ENCODE measurements around the gene CAPN15. TPM values are rescaled to one million over a fixed set of nuclear protein-coding genes. Genes with fewer than 3 reads are reported as not detected.

CAPN15 gene
- total and polyA plus RNA-seq, 4 donors: 14.4 to 64.1 (median 38.9) TPM

- Histone ChIP-seq H3K9ac (ENCODE audit: insufficient read depth in 1 of 2, low read length in 2 of 2) (peak within 1 kb of the TSS; percentile 63 to 71), H3K4me1 (ENCODE audit: control insufficient read depth in 5 of 5, insufficient read depth in 5 of 5, low read length in 5 of 5) (peaks cover 0 to 53% (median 25%) of the 10 kb centered on the region in 5 donors), H3K27me3 (ENCODE audit: control insufficient read depth in 3 of 3, insufficient read depth in 3 of 3, low read length in 2 of 3) (no peaks in the 10 kb centered on the region), H3K36me3 (ENCODE audit: control insufficient read depth in 4 of 4, insufficient read depth in 4 of 4, low read length in 4 of 4) (peaks cover 0 to 4% (median 0%) of the 10 kb centered on the region in 4 donors), H3K27ac (ENCODE audit: low read depth in 1 of 2, low read length in 1 of 2) (peak within 1 kb of the TSS; percentile 94 to 99), H3K4me3 (peak within 1 kb of the TSS; percentile 84), H3K9me3 (ENCODE audit: control insufficient read depth in 4 of 4, insufficient read depth in 3 of 4, low read length in 3 of 4) (no peaks in the 10 kb centered on the region)
- peak; percentile 98 to 99 (median 99) for DNase-seq
- peak; percentile 6 for TF ChIP-seq CTCF (IDR thresholded peaks at IDR 0.05; ENCODE audit: control extremely low read depth, extremely low read depth)
- WGBS, 2 donors: 0 to 1% methylated on average over 40 to 67 of the region's 67 CpGs
- ATAC-seq (ENCODE audit: insufficient read depth, low FRiP score): peak; percentile 87
Observed at GRCh38 chr16:589658-590187, 62.2 kb downstream of the CAPN15 start, which contains the start of gene RAB40C. Gene RAB40C, plus strand, starts transcription at chr16:590066. Its CDS starts 226 bp downstream, at chr16:590292.

- no peak for ATAC-seq (ENCODE audit: insufficient read depth, low FRiP score)
- WGBS, 2 donors: 0 to 1% methylated on average over 58 to 71 of the region's 71 CpGs
- peak overlapping the region in 1 of 2 donors; percentile 71 for H3K9ac ChIP-seq (ENCODE audit: insufficient read depth in 1 of 2, low read length in 2 of 2)
Observed at GRCh38 chr16:590188-590814, 62.8 kb downstream of the CAPN15 start.

GRCh38 chr16:590815-591200, 63.3 kb downstream of the CAPN15 start:
- Histone ChIP-seq H3K9me3 (ENCODE audit: control insufficient read depth in 4 of 4, insufficient read depth in 3 of 4, low read length in 3 of 4) (no peaks in the 10 kb centered on the region), H3K9ac (ENCODE audit: insufficient read depth in 1 of 2, low read length in 2 of 2) (peak overlapping the region in 1 of 2 donors; percentile 71), H3K4me3 (peak overlapping the region; percentile 71), H3K27ac (ENCODE audit: low read depth in 1 of 2, low read length in 1 of 2) (peak overlapping the region in 1 of 2 donors; percentile 92), H3K27me3 (ENCODE audit: control insufficient read depth in 3 of 3, insufficient read depth in 3 of 3, low read length in 2 of 3) (no peaks in the 10 kb centered on the region), H3K4me1 (ENCODE audit: control insufficient read depth in 5 of 5, insufficient read depth in 5 of 5, low read length in 5 of 5) (peaks cover 0 to 53% (median 21%) of the 10 kb centered on the region in 5 donors), H3K36me3 (ENCODE audit: control insufficient read depth in 4 of 4, insufficient read depth in 4 of 4, low read length in 4 of 4) (peaks cover 0 to 4% (median 0%) of the 10 kb centered on the region in 4 donors)
- no peak for TF ChIP-seq CTCF (IDR thresholded peaks at IDR 0.05; ENCODE audit: control extremely low read depth, extremely low read depth)
- WGBS, 2 donors: 41 to 62% methylated on average over 10 of the region's 10 CpGs
- ATAC-seq (ENCODE audit: insufficient read depth, low FRiP score) (no peak), DNase-seq (no peak)

More at GRCh38 chr16:590188-590814, 62.8 kb downstream of the CAPN15 start:
- Histone ChIP-seq H3K4me1 (ENCODE audit: control insufficient read depth in 5 of 5, insufficient read depth in 5 of 5, low read length in 5 of 5) (peaks cover 0 to 53% (median 25%) of the 10 kb centered on the region in 5 donors), H3K27ac (ENCODE audit: low read depth in 1 of 2, low read length in 1 of 2) (peak overlapping the region; percentile 73 to 92), H3K9me3 (ENCODE audit: control insufficient read depth in 4 of 4, insufficient read depth in 3 of 4, low read length in 3 of 4) (no peaks in the 10 kb centered on the region), H3K36me3 (ENCODE audit: control insufficient read depth in 4 of 4, insufficient read depth in 4 of 4, low read length in 4 of 4) (peaks cover 0 to 4% (median 0%) of the 10 kb centered on the region in 4 donors), H3K4me3 (peak overlapping the region; percentile 71), H3K27me3 (ENCODE audit: control insufficient read depth in 3 of 3, insufficient read depth in 3 of 3, low read length in 2 of 3) (no peaks in the 10 kb centered on the region)
- no peak for TF ChIP-seq CTCF (IDR thresholded peaks at IDR 0.05; ENCODE audit: control extremely low read depth, extremely low read depth)
- peak in 2 of 3 donors; percentile 40 to 44 for DNase-seq

All from lung (tissue), 12 donors.